ENCODE measurements around the gene ITGAD.
A peak's percentile ranks its signal among the peaks of the same experiment; 100 is the strongest.

Gene ITGAD

GRCh38 chr16:31365131-31365865 is 27.8 kb upstream of the ITGAD start:
- no peak for DNase-seq

- DNase-seq, result no peak
Measured at GRCh38 chr16:31367853-31368252, 25.3 kb upstream of the ITGAD start.

- no peak for DNase-seq
Measured at GRCh38 chr16:31371008-31371407, 22.1 kb upstream of the ITGAD start.

DNA sequence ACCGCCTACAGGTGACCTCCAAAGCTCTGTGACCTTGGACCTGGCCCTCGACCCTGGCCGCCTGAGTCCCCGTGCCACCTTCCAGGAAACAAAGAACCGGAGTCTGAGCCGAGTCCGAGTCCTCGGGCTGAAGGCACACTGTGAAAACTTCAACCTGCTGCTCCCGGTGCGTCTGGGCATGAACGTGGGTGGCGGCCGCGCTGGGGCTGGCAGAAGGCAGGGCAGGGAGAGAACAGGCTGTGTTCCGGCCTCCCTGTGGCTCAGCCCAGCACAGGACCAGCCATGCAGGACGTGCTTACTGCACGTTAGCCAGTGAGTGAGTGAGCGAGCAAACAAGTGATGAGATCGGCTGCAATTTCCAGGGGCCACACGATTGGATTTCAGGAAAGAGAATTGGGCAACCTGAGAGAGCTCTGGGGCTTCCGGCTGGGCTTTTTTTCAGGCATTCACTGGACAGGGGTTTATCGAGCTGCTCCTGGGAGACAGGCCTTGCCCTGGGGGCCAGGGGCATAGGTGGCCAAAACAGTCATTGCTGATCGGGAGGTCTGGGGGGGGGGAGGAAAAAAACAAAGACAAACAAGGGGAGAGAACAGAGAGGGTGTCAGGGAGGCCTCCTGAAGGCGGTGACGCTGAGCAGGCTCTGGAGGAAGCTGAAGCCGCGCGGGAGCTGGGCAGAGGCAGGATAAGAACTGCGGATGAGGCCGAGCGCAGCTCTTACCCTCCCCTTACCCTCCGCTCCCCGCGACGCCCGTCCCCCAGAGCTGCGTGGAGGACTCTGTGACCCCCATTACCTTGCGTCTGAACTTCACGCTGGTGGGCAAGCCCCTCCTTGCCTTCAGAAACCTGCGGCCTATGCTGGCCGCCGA is 21.3 kb upstream of the ITGAD start:
- no peak for DNase-seq

DNA sequence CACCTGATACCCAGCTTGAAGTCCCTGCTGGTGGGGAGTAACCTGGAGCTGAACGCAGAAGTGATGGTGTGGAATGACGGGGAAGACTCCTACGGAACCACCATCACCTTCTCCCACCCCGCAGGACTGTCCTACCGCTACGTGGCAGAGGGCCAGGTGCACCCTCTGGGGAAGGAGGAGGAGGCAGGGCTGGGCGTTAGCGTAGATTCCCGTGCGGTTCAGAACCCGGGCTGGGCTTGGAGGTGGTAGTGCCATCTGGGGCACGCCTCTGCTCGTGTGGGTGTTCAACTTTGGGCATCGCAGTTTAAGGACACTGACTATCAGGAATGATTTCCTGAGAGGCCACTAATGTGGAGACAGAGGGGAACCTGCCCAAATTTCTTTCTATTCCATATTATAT is 19.9 kb upstream of the ITGAD start:
- no peak for DNase-seq

GRCh38 chr16:31375231-31375630 is 17.9 kb upstream of the ITGAD start:
- DNase-seq, result no peak

DNA sequence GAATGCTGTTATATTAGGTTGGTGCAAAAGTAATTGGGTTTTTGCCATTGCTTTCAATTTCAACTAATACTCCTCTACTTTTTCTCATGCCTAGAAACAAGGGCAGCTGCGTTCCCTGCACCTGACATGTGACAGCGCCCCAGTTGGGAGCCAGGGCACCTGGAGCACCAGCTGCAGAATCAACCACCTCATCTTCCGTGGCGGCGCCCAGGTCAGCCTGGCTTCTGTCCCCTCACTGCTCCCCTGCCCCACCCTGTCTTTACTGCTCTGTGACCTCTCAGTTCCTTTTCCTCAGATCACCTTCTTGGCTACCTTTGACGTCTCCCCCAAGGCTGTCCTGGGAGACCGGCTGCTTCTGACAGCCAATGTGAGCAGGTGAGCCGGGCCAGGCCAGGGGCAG is 16.4 kb upstream of the ITGAD start:
- no peak for DNase-seq

DNA sequence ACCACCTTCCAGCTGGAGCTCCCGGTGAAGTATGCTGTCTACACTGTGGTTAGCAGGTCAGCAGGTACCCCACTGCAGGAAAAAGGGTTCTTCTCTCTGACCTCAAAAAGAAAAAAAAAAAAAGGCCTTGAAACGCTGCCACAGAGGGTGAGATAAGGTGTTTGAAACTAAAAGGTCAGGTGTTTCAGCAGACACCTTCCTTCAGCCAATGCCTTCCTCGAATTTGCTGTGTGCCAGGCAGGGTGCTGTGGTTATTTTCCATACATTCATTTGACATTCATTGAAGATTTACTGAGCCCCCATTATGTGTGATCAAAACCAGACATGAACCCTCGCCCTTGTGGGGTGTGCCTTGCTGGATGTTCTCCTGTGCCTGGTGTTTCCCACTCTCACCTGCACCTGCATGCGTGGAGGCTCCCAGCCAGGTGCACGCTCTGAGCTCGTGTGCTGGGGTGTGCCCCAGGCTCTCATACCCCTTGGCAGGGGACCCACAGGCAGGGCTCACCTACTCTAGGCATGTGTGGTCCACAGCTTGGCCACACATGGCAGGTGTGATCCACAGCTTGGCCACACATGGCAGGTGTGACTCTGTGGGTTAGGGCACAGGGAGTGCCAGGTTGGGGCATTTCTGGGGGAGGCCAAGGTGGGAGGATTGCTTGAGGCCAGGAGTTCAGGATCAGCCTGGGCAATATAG is 15.8 kb upstream of the ITGAD start:
- DNase-seq, result no peak

DNA sequence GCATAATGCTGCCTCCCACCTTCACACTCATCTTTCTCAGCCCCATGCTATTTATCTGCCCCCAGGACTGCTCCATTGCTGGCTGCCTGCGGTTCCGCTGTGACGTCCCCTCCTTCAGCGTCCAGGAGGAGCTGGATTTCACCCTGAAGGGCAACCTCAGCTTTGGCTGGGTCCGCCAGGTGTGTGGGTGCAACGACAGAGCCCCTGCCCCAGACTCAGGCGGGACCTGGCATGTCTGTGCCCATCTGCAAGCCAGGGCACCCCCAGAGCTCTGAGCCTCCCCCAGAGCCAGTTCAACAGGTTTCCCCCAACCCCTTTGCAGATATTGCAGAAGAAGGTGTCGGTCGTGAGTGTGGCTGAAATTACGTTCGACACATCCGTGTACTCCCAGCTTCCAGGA is 12.9 kb upstream of the ITGAD start:
- DNase-seq, result no peak

GRCh38 chr16:31382485-31383161 is 10.5 kb upstream of the ITGAD start:
- peak in 1 of 2 experiments; percentile 31 for DNase-seq

- no peak for DNase-seq
Measured at GRCh38 chr16:31385680-31386079, 7.5 kb upstream of the ITGAD start.

GRCh38 chr16:31386157-31386984 is 6.8 kb upstream of the ITGAD start:
- DNase-seq, result no peak

DNA sequence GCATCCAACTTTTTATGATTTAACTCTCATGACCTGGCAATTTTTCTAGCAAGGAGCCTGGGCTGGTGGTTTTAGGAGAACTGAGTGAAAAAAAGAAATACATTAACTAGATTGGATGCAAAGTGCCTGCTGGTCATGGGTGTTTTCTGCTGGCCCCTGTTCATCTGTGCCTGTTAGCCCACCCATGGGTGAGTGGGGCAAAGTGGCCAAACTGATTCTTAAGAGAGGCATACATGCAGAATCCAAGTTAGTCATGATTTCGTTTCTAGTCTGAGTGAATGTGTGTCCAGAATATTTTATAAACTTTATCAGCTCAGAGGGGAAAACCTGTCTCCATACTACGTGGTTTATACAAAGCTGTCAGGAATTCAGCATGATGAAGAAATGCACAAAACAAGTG is 4.6 kb upstream of the ITGAD start:
- DNase-seq, result no peak

DNA sequence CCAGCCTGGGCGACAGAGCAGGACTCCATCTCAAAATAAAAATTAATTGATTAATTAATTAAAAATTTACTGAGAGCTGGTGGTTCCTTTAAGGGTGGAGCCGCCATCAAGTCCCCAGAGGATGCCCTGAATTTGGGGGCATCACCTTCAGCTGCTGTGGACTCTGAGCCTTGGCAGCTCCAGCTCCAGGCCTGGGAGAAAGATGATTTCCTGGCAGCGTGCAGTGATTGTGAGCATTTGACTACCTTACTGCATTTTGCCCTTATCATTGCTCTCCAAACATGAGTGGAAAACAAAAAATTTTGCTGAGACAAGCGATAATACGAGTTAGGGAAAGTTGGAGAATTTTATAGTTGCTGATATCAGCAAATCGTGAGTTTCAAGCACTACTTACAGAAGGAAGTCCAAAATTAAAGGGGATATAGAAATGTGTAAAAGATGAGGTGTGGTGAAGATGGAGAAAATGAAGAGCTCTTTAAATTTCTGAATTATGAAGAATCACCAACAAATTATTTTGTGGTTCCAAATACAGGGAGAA is 2.6 kb upstream of the ITGAD start:
- DNase-seq, result no peak

DNA sequence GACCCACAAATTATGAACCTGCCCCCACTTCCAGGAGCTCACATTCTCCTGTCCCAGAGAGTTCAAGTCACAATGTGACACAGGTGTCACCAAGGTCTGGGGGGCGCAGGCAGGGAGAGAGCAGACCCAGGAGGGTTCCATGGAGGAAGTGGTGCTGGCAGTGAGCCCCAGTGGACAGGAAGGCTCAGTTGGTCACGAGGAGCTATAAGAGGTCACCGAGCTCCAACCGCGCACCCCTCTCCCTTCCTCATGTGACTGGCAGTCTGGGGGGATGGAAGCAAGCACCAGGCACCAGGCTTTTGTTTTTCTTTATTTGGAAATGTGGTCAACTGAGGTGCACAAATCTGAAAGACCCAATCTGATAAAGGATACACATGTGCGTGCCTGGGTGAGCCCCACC is 2.5 kb downstream of the ITGAD start:
- DNase-seq, result no peak

DNA sequence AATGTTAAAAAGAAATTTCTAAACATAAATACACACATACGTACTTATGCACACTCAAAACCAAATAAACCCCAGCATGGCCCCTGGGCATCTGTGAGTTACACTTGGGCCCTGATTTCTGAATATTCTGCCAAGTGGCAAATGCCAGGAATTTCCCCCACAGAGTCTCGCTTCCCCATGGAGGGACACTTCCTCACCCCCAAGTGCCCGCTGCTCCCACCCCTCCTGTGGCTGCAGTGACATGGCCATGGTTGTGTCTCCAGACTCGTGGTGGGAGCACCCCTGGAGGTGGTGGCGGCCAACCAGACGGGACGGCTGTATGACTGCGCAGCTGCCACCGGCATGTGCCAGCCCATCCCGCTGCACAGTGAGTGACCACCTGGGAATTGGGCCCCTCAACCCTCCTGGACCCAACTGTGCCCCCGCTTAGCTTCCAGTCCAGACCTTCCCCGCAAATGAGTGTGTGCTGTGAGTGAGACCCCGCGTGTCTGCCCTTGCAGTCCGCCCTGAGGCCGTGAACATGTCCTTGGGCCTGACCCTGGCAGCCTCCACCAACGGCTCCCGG is 4.0 kb downstream of the ITGAD start:
- DNase-seq, result no peak

DNA sequence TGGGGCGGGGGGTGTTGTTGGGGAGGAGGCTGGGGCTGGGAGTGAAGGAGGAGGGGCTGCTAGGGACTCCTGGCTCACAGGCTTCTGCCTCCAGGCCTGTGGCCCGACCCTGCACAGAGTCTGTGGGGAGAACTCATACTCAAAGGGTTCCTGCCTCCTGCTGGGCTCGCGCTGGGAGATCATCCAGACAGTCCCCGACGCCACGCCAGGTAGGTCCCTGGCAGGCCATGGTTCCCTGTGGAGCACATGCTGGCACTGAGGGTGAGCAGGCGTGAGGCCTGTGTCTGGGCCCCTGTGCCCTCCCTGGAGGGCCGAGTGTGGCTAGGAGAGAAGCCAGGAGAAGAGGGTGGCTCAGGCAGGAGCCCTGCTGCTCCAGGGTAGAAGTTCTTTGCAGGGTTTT is 4.6 kb downstream of the ITGAD start:
- DNase-seq, result no peak

GRCh38 chr16:31400191-31400590 is 7.1 kb downstream of the ITGAD start:
- DNase-seq, result no peak

DNA sequence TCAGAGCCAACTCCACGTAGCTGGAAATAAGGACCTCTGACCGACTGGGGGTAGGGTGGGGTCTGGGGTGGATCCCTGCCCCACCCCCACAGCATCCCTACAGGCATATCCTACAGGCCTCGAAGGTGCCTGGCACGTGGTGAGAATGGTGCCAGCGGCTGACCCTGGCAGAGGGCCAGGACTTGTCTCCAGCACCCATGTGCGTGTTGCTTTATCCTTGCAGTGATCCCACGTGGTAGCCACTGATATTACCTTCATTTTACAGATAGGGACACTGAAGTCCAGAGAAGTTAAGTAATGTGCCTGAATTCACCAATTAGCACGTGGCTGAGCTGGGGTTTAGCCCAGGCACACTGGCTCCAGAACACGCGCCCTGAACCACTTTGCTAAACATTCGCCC is 8.3 kb downstream of the ITGAD start:
- DNase-seq, result no peak

DNA sequence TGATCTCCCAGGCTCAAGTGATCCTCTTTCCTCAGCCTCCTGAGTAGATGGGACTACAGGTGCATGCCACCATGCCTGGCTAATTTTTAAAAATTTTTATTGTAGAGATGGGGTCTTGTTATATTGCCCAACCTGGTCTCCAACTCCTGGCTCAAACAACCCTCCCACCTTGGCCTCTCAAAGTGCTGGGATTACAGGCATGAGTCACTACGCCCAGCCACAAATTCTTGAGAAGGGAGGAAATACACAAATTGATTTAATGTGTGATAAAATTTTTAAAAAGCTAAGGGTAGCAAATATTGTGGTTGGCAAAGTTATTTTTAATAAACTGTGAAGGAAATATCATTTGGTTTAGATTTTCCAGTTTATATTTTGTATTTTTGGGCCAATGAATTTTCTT is 9.6 kb downstream of the ITGAD start:
- DNase-seq, result no peak

DNA sequence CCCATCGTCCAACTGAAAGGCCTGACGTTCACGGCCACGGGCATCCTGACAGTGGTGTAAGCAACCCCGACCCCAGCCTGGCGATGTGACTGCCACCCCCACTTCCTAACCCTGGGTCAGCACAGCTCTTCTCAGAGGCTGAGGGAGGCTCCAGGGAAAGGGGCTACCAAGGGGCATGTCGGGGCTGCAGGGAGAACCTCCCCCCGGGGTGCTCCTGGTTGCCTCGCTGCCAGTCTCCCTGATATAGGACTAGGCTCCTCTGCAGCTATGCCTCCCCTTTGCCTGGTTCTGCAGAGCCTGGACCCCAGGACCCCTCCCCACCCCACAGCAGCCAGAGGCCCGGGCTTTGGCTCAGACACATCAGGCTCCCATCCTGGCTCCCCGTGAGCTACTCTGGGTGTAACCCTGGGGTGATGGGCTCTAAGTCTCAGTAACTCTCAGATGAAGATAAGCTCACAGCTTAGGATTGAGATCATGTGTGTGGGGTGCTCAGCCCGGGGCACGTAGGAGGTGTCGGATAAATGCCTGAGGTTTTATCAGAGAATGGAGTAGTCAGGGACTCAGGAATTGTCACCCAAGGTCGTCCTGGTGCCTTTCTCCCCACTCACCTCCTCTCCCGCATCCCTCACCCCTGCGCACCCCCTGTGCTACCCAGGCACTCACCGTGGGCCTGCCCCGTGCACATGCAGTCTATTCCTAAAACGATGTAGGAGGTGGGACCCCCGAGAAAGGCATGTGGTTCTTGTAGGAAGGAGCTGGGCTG is 10.6 kb downstream of the ITGAD start:
- no peak for DNase-seq
